WTC11 (cell line): ENCODE measurements around the gene TSPAN18. TPM values are rescaled to one million over a fixed set of nuclear protein-coding genes. Genes with fewer than 3 reads are reported as not detected.
A peak's percentile ranks its signal among the peaks of the same experiment; 100 is the strongest.

ENCODE experiments used
- ATAC-seq: fragments of 200-7000 bp; cut with Tn5 transposase; 2 replicates; pipeline ENCODE4 v1.10.0; 2021; ENCODE audit warnings: mild to moderate bottlenecking, moderate library complexity
- CTCF ChIA-PET: fragments of 300-600 bp; sonication (Branson Sonifier 250); formaldehyde crosslinking; loops from one replicate; lab custom pipeline; 2021; ENCODE audit warnings: antibody characterized with exemption; lab: Charles Lee
- POLR2A ChIA-PET: fragments of 350-600 bp; sonication (Branson Sonifier 250); formaldehyde crosslinking; loops from one replicate; lab custom pipeline; 2021; ENCODE audit warnings: antibody characterized with exemption; lab: Charles Lee
- DNase-seq: peaks from one replicate; pipeline ENCODE4 v3.0.0; 2021; ENCODE audit warnings: low spot score
- H3K27ac Mint-ChIP-seq: 2 replicates; pipeline ENCODE4 v1.8.0; 2021; ENCODE audit warnings: mixed read lengths
- H3K27me3 Mint-ChIP-seq: 2 replicates; pipeline ENCODE4 v1.8.0; 2021; ENCODE audit warnings: low read depth, mild to moderate bottlenecking, moderate library complexity, mixed read lengths
- H3K36me3 Mint-ChIP-seq: 2 replicates; pipeline ENCODE4 v1.8.0; 2021; ENCODE audit warnings: mixed read lengths
- H3K4me1 Mint-ChIP-seq: 2 replicates; pipeline ENCODE4 v1.8.0; 2022; ENCODE audit warnings: mixed read lengths
- H3K4me3 Mint-ChIP-seq: 2 replicates; pipeline ENCODE4 v1.8.0; 2021; ENCODE audit warnings: mild to moderate bottlenecking, moderate library complexity, mixed read lengths
- H3K9me3 Mint-ChIP-seq: 2 replicates; pipeline ENCODE4 v1.8.0; 2021; ENCODE audit warnings: mixed read lengths
- GTF2I ChIP-seq: fragments of 250-450 bp; sonication (Bioruptor Pico); conservative IDR thresholded peaks from 2 replicates; pipeline ENCODE4 v1.4.0; 2021; ENCODE audit warnings: mild to moderate bottlenecking
- ZBTB21 ChIP-seq: sonication (generic); formaldehyde crosslinking; IDR thresholded peaks from 2 replicates; pipeline ENCODE4 v1.8.1; 2023; ENCODE audit warnings: mild to moderate bottlenecking, missing genetic modification reagents, borderline replicate concordance
- ZNF121 ChIP-seq: sonication (generic); formaldehyde crosslinking; IDR thresholded peaks from 2 replicates; pipeline ENCODE4 v1.8.0; 2023; ENCODE audit warnings: missing genetic modification reagents
- ZNF232 ChIP-seq: sonication (generic); formaldehyde crosslinking; IDR thresholded peaks from 2 replicates; pipeline ENCODE4 v1.8.0; 2022; ENCODE audit warnings: mild to moderate bottlenecking, missing genetic modification reagents
- ZNF396 ChIP-seq: fragments of 250-450 bp; sonication (Bioruptor Pico); IDR thresholded peaks from 2 replicates; pipeline ENCODE4 v1.8.0; 2021; ENCODE audit warnings: mild to moderate bottlenecking, moderate library complexity, borderline replicate concordance
- total RNA-seq: library from RNA; stranded (reverse); gene quantifications from 3 replicates; pipeline ENCODE4 v1.2.3, GENCODE V29; 2021
- TF ChIP-seq, protein P1 (sequence below): fragments of 250-450 bp; sonication (Bioruptor Pico); IDR thresholded peaks from 2 replicates; pipeline ENCODE4 v1.9.0; 2021; ENCODE audit warnings: moderate library complexity, mild to moderate bottlenecking, inconsistent platforms, borderline replicate concordance
- TF ChIP-seq, protein P2 (sequence below): sonication (generic); formaldehyde crosslinking; IDR thresholded peaks from 2 replicates; pipeline ENCODE4 v1.8.1; 2022; ENCODE audit warnings: missing genetic modification reagents, borderline replicate concordance
- TF ChIP-seq, protein P3 (sequence below): sonication (generic); formaldehyde crosslinking; IDR thresholded peaks from 2 replicates; pipeline ENCODE4 v1.8.1; 2023; ENCODE audit warnings: mild to moderate bottlenecking, missing genetic modification reagents, moderate library complexity
- TF ChIP-seq, protein P4 (sequence below): fragments of 250-450 bp; sonication (Bioruptor Pico); IDR thresholded peaks from 2 replicates; pipeline ENCODE4 v1.9.0; 2021; ENCODE audit warnings: mild to moderate bottlenecking
- TF ChIP-seq, protein P5 (sequence below): fragments of 250-450 bp; sonication (Bioruptor Pico); IDR thresholded peaks from 2 replicates; pipeline ENCODE4 v1.8.0; 2021; ENCODE audit warnings: mild to moderate bottlenecking
- TF ChIP-seq, protein P6 (sequence below): sonication (generic); formaldehyde crosslinking; IDR thresholded peaks from 2 replicates; pipeline ENCODE4 v1.8.1; 2022; ENCODE audit warnings: mild to moderate bottlenecking, missing genetic modification reagents, moderate library complexity, borderline replicate concordance
- TF ChIP-seq, protein P7 (sequence below): sonication (generic); formaldehyde crosslinking; IDR thresholded peaks from 2 replicates; pipeline ENCODE4 v1.8.1; 2022; ENCODE audit warnings: low read depth, mild to moderate bottlenecking, moderate library complexity, missing genetic modification reagents, borderline replicate concordance
- TF ChIP-seq, protein P8 (sequence below): fragments of 250-450 bp; sonication (Bioruptor Pico); IDR thresholded peaks from 2 replicates; pipeline ENCODE4 v1.9.0; 2021; ENCODE audit warnings: mild to moderate bottlenecking

TSPAN18 gene
- total RNA-seq, 1 experiment from 2014 or later: 44.7 TPM

DNA sequence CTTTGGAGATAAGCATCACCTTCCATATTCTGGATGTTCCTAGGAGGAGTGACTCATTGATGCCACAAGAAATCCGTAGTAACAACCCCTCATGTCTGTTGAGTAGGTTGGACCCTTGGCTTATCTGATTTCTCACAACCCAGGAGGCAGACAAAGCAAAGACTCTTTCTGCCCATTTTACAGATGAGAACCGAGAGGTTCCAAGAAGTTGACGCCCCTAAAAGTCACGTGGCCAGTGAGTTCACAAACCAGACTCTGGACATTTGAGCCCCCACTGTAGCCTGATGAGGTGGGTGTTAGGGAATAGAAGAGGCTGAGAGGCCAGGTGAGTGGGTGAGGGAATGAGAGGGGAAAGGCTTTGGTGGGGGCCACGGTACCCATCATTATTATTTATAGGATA is 70.3 kb downstream of the TSPAN18 start:
- CTCF ChIA-PET: interaction anchor here (1.6 to 2.3 kb wide), 2 partner anchors 11 to 26 kb away, joined by 8 to 19 read pairs; no protein-coding TSS in a partner anchor

DNA sequence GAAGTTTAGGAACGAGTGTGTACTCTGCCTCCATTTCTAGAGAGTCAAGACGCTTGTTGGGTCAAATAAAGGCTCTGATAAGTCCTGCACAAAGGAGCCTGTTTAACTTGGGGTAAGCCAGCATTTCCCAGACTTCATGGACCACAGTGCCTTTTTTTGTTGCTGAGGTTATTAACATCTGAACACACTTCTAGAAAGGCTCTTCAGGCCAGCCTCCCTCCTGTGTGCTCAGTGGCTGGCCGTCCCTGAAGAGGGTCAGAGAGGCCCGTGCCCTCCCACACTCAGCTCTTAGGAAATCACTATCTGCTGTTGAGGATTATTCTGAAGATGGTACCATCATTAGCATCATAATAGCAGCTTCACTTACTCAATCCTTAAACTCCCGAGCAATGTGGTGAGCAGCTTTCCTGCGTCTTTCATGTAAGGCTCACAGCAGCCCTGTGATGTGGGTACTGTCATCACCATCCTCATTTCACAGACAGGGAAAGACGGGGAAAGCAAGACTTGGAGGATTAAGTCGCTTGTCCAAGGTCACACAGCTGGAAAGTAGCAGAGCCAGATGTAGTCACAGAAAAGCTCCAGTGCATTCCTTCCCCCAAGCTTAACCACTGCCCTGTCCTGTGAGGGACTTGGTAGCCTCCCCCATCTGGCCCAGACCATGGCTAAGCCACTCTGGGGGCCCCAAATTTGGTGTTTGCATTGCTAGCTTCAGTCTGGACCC is 71.3 kb downstream of the TSPAN18 start:
- POLR2A ChIA-PET: no interaction called here
- no peaks in the 10 kb centered on the region; the same call in 1 of the 2 replicates for H3K27me3 Mint-ChIP-seq
- ATAC-seq: peak; percentile 79

More for the DNA sequence above, 70.3 kb downstream of the TSPAN18 start:
- Mint-ChIP-seq H3K36me3 (no peaks in the 10 kb centered on the region), H3K9me3 (no peaks in the 10 kb centered on the region), H3K4me3 (no peak overlapping the region), H3K27ac (no peak overlapping the region), H3K4me1 (peaks cover 69% of the 10 kb centered on the region), H3K27me3 (no peaks in the 10 kb centered on the region; the same call in 1 of the 2 replicates)
- POLR2A ChIA-PET: no interaction called here
- no peak for DNase-seq
- TF ChIP-seq, protein P1, sequence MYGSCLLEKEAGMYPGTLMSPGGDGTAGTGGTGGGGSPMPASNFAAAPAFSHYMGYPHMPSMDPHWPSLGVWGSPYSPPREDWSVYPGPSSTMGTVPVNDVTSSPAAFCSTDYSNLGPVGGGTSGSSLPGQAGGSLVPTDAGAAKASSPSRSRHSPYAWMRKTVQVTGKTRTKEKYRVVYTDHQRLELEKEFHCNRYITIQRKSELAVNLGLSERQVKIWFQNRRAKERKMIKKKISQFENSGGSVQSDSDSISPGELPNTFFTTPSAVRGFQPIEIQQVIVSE (CRISPR knock-in tag): no peak
- ATAC-seq: no peak

DNA sequence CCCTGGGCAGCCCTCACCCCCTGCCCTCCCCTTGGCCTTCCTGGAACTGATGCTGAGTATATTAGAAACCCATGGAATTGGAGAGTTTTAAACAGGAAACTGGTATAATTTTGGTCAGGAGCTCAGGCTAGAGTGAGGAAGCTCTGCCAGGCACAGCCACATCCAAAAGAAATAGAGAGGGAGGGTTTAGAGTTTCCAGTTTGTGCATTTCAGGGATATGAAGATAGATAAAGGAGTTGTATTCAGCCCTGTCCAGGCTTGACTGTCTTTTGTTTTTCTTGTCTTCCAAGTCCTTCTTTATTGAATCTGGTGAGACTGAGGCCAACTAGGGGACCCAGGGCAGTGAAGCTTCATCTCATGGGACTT is 71.8 kb downstream of the TSPAN18 start:
- Mint-ChIP-seq H3K27me3 (no peaks in the 10 kb centered on the region; the same call in 1 of the 2 replicates), H3K4me3 (peak overlapping the region; percentile 10; the same call in 1 of the 2 replicates), H3K4me1 (peaks cover 73% of the 10 kb centered on the region), H3K36me3 (no peaks in the 10 kb centered on the region), H3K9me3 (no peaks in the 10 kb centered on the region), H3K27ac (peak overlapping the region; percentile 86)
- TF ChIP-seq, protein P2, sequence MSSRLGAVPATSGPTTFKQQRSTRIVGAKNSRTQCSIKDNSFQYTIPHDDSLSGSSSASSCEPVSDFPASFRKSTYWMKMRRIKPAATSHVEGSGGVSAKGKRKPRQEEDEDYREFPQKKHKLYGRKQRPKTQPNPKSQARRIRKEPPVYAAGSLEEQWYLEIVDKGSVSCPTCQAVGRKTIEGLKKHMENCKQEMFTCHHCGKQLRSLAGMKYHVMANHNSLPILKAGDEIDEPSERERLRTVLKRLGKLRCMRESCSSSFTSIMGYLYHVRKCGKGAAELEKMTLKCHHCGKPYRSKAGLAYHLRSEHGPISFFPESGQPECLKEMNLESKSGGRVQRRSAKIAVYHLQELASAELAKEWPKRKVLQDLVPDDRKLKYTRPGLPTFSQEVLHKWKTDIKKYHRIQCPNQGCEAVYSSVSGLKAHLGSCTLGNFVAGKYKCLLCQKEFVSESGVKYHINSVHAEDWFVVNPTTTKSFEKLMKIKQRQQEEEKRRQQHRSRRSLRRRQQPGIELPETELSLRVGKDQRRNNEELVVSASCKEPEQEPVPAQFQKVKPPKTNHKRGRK (CRISPR knock-in tag): no peak
- CTCF ChIA-PET: interaction anchor here (0.6 to 2.3 kb wide), 12 partner anchors 11 to 242 kb away, joined by 3 to 19 read pairs (median 5); no protein-coding TSS in a partner anchor
- POLR2A ChIA-PET: no interaction called here
- ATAC-seq (no peak), DNase-seq (no peak)

More for the DNA sequence above, 71.3 kb downstream of the TSPAN18 start:
- TF ChIP-seq, protein P3, sequence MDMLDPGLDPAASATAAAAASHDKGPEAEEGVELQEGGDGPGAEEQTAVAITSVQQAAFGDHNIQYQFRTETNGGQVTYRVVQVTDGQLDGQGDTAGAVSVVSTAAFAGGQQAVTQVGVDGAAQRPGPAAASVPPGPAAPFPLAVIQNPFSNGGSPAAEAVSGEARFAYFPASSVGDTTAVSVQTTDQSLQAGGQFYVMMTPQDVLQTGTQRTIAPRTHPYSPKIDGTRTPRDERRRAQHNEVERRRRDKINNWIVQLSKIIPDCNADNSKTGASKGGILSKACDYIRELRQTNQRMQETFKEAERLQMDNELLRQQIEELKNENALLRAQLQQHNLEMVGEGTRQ (CRISPR knock-in tag): no peak
- TF ChIP-seq ZNF121 (CRISPR knock-in tag): 0 out of 2 replicates have a peak, but pooled peaks have one; percentile 28
- peak; percentile 87; the same call in 1 of the 2 replicates for TF ChIP-seq GTF2I (CRISPR knock-in tag)
- no peak for DNase-seq
- H3K9me3 Mint-ChIP-seq: no peaks in the 10 kb centered on the region
- peaks cover 71% of the 10 kb centered on the region for H3K4me1 Mint-ChIP-seq
- CTCF ChIA-PET: interaction anchor here (0.6 to 2.3 kb wide), 12 partner anchors 10 to 241 kb away, joined by 3 to 19 read pairs (median 5); no protein-coding TSS in a partner anchor
- H3K36me3 Mint-ChIP-seq: no peaks in the 10 kb centered on the region
- peak overlapping the region; percentile 10; the same call in 1 of the 2 replicates for H3K4me3 Mint-ChIP-seq
- peak overlapping the region; percentile 86 for H3K27ac Mint-ChIP-seq

DNA sequence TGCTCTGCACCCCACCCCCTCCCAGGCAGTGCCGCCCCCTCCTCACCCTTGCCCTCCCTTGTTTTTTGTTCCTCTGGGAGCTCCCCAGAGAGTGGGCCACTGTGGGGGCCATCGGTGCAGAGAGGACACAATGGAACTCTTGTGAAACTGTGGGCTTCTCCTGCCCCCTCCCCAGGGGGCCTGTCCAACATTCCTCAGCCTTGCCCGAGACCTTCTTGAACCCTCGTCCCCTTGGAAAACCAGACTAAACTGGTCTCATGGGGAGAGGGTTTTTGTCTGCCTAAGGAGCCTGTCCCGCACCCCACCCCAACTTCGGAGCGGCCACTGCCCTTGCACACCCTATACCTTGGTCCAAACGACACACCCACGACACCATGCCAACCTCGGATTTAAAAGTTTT is 72.2 kb downstream of the TSPAN18 start:
- DNase-seq (no peak), ATAC-seq (no peak)
- ChIA-PET POLR2A (no interaction called here), CTCF (interaction anchor here (1.0 to 2.3 kb wide), 8 partner anchors 11 to 129 kb away, joined by 3 to 19 read pairs (median 5); no protein-coding TSS in a partner anchor)
- H3K27me3 Mint-ChIP-seq: no peaks in the 10 kb centered on the region; the same call in 1 of the 2 replicates
- H3K4me1 Mint-ChIP-seq: peaks cover 74% of the 10 kb centered on the region
- no peak overlapping the region for H3K4me3 Mint-ChIP-seq
- H3K9me3 Mint-ChIP-seq: no peaks in the 10 kb centered on the region
- 0 out of 2 replicates have a peak overlapping the region, but pooled peaks have one; percentile 2 for H3K27ac Mint-ChIP-seq
- H3K36me3 Mint-ChIP-seq: no peaks in the 10 kb centered on the region
- TF ChIP-seq ZNF232 (CRISPR knock-in tag): no peak
- no peak for TF ChIP-seq ZNF396 (CRISPR knock-in tag)
- TF ChIP-seq, protein P4, sequence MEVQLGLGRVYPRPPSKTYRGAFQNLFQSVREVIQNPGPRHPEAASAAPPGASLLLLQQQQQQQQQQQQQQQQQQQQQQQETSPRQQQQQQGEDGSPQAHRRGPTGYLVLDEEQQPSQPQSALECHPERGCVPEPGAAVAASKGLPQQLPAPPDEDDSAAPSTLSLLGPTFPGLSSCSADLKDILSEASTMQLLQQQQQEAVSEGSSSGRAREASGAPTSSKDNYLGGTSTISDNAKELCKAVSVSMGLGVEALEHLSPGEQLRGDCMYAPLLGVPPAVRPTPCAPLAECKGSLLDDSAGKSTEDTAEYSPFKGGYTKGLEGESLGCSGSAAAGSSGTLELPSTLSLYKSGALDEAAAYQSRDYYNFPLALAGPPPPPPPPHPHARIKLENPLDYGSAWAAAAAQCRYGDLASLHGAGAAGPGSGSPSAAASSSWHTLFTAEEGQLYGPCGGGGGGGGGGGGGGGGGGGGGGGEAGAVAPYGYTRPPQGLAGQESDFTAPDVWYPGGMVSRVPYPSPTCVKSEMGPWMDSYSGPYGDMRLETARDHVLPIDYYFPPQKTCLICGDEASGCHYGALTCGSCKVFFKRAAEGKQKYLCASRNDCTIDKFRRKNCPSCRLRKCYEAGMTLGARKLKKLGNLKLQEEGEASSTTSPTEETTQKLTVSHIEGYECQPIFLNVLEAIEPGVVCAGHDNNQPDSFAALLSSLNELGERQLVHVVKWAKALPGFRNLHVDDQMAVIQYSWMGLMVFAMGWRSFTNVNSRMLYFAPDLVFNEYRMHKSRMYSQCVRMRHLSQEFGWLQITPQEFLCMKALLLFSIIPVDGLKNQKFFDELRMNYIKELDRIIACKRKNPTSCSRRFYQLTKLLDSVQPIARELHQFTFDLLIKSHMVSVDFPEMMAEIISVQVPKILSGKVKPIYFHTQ: no peak
- TF ChIP-seq, protein P5, sequence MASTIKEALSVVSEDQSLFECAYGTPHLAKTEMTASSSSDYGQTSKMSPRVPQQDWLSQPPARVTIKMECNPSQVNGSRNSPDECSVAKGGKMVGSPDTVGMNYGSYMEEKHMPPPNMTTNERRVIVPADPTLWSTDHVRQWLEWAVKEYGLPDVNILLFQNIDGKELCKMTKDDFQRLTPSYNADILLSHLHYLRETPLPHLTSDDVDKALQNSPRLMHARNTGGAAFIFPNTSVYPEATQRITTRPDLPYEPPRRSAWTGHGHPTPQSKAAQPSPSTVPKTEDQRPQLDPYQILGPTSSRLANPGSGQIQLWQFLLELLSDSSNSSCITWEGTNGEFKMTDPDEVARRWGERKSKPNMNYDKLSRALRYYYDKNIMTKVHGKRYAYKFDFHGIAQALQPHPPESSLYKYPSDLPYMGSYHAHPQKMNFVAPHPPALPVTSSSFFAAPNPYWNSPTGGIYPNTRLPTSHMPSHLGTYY (CRISPR knock-in tag): no peak
- no peak for TF ChIP-seq ZBTB21
- TF ChIP-seq, protein P6, sequence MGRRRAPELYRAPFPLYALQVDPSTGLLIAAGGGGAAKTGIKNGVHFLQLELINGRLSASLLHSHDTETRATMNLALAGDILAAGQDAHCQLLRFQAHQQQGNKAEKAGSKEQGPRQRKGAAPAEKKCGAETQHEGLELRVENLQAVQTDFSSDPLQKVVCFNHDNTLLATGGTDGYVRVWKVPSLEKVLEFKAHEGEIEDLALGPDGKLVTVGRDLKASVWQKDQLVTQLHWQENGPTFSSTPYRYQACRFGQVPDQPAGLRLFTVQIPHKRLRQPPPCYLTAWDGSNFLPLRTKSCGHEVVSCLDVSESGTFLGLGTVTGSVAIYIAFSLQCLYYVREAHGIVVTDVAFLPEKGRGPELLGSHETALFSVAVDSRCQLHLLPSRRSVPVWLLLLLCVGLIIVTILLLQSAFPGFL: no peak
- TF ChIP-seq, protein P1 (CRISPR knock-in tag): no peak
- TF ChIP-seq, protein P7, sequence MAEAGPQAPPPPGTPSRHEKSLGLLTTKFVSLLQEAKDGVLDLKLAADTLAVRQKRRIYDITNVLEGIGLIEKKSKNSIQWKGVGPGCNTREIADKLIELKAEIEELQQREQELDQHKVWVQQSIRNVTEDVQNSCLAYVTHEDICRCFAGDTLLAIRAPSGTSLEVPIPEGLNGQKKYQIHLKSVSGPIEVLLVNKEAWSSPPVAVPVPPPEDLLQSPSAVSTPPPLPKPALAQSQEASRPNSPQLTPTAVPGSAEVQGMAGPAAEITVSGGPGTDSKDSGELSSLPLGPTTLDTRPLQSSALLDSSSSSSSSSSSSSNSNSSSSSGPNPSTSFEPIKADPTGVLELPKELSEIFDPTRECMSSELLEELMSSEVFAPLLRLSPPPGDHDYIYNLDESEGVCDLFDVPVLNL (CRISPR knock-in tag): no peak
- TF ChIP-seq, protein P8, sequence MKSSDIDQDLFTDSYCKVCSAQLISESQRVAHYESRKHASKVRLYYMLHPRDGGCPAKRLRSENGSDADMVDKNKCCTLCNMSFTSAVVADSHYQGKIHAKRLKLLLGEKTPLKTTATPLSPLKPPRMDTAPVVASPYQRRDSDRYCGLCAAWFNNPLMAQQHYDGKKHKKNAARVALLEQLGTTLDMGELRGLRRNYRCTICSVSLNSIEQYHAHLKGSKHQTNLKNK (CRISPR knock-in tag): no peak
